ENCODE measurements around the gene LIFR. TPM values are rescaled to one million over a fixed set of nuclear protein-coding genes. Genes with fewer than 3 reads are reported as not detected.
"Not testable (repeated sequence)": the region's sequence is repeated elsewhere in the genome, so short reads cannot be mapped to it uniquely, and the experiment has no call there.

LIFR gene
- 24.1 and 28.2 TPM in 2 replicates for total RNA-seq (2012; rRNA removed)

GRCh38 chr5:38556599-38557307 is at the start of gene LIFR:
Gene LIFR, minus strand, starts transcription at chr5:38556646. Its CDS starts 25,999 bp downstream, at chr5:38530647.
- Histone ChIP-seq H3K36me3 (ENCODE audit: insufficient read depth, low read length) (no peaks in the 10 kb centered on the region), H3K4me2 (ENCODE audit: low read length) (peak within 1 kb of the TSS; percentile 99), H3K9me3 (replicated peaks; ENCODE audit: low read length) (no peaks in the 10 kb centered on the region), H3K27me3 (ENCODE audit: control insufficient read depth, insufficient read depth, low read length) (peaks cover 4% of the 10 kb centered on the region), H3K9ac (ENCODE audit: low read depth, low read length) (peak within 1 kb of the TSS; percentile 94), H3K4me3 (ENCODE audit: low read length) (peak within 1 kb of the TSS; percentile 97), H3K4me1 (ENCODE audit: control insufficient read depth, insufficient read depth, low read length) (peaks cover 14% of the 10 kb centered on the region)

- Histone ChIP-seq H3K4me2 (ENCODE audit: low read length) (no peak overlapping the region), H3K4me3 (ENCODE audit: low read length) (no peak overlapping the region), H3K9me3 (replicated peaks; ENCODE audit: low read length) (no peaks in the 10 kb centered on the region), H3K27me3 (ENCODE audit: control insufficient read depth, insufficient read depth, low read length) (peaks cover 3% of the 10 kb centered on the region), H3K4me1 (ENCODE audit: control insufficient read depth, insufficient read depth, low read length) (peaks cover 43% of the 10 kb centered on the region), H3K36me3 (ENCODE audit: insufficient read depth, low read length) (no peaks in the 10 kb centered on the region), H3K9ac (ENCODE audit: low read depth, low read length) (no peak overlapping the region)
These were observed 49.2 kb upstream of the LIFR start for GRCh38 chr5:38605610-38606009.

GRCh38 chr5:38603691-38604090 is 47.2 kb upstream of the LIFR start:
- Histone ChIP-seq H3K36me3 (ENCODE audit: insufficient read depth, low read length) (no peaks in the 10 kb centered on the region), H3K4me2 (ENCODE audit: low read length) (no peak overlapping the region), H3K4me1 (ENCODE audit: control insufficient read depth, insufficient read depth, low read length) (peaks cover 56% of the 10 kb centered on the region), H3K27me3 (ENCODE audit: control insufficient read depth, insufficient read depth, low read length) (no peaks in the 10 kb centered on the region), H3K9me3 (replicated peaks; ENCODE audit: low read length) (no peaks in the 10 kb centered on the region), H3K9ac (ENCODE audit: low read depth, low read length) (no peak overlapping the region), H3K4me3 (ENCODE audit: low read length) (no peak overlapping the region)

GRCh38 chr5:38602641-38603040 is 46.2 kb upstream of the LIFR start:
- Histone ChIP-seq H3K27me3 (ENCODE audit: control insufficient read depth, insufficient read depth, low read length) (no peaks in the 10 kb centered on the region), H3K9ac (ENCODE audit: low read depth, low read length) (no peak overlapping the region), H3K4me2 (ENCODE audit: low read length) (no peak overlapping the region), H3K36me3 (ENCODE audit: insufficient read depth, low read length) (no peaks in the 10 kb centered on the region), H3K9me3 (replicated peaks; ENCODE audit: low read length) (no peaks in the 10 kb centered on the region), H3K4me3 (ENCODE audit: low read length) (no peak overlapping the region), H3K4me1 (ENCODE audit: control insufficient read depth, insufficient read depth, low read length) (peaks cover 52% of the 10 kb centered on the region)

GRCh38 chr5:38601863-38602298 is 45.4 kb upstream of the LIFR start:
- no peaks in the 10 kb centered on the region for H3K9me3 ChIP-seq (replicated peaks; ENCODE audit: low read length)
- peaks cover 46% of the 10 kb centered on the region for H3K4me1 ChIP-seq (ENCODE audit: control insufficient read depth, insufficient read depth, low read length)
- peak overlapping the region; percentile 5 for H3K4me2 ChIP-seq (ENCODE audit: low read length)
- H3K9ac ChIP-seq (ENCODE audit: low read depth, low read length), result no peak overlapping the region
- H3K36me3 ChIP-seq (ENCODE audit: insufficient read depth, low read length), result no peaks in the 10 kb centered on the region
- H3K4me3 ChIP-seq (ENCODE audit: low read length), result no peak overlapping the region
- peaks cover 3% of the 10 kb centered on the region for H3K27me3 ChIP-seq (ENCODE audit: control insufficient read depth, insufficient read depth, low read length)

GRCh38 chr5:38601133-38601862 is 44.9 kb upstream of the LIFR start:
- Histone ChIP-seq H3K36me3 (ENCODE audit: insufficient read depth, low read length) (no peaks in the 10 kb centered on the region), H3K9me3 (replicated peaks; ENCODE audit: low read length) (no peaks in the 10 kb centered on the region), H3K4me3 (ENCODE audit: low read length) (no peak overlapping the region), H3K4me2 (ENCODE audit: low read length) (peak overlapping the region; percentile 5), H3K4me1 (ENCODE audit: control insufficient read depth, insufficient read depth, low read length) (peaks cover 44% of the 10 kb centered on the region), H3K27me3 (ENCODE audit: control insufficient read depth, insufficient read depth, low read length) (peaks cover 3% of the 10 kb centered on the region), H3K9ac (ENCODE audit: low read depth, low read length) (no peak overlapping the region)

- peaks cover 44% of the 10 kb centered on the region for H3K4me1 ChIP-seq (ENCODE audit: control insufficient read depth, insufficient read depth, low read length)
- H3K9me3 ChIP-seq (replicated peaks; ENCODE audit: low read length), result no peaks in the 10 kb centered on the region
- H3K4me2 ChIP-seq (ENCODE audit: low read length), result no peak overlapping the region
- no peak overlapping the region for H3K9ac ChIP-seq (ENCODE audit: low read depth, low read length)
- H3K27me3 ChIP-seq (ENCODE audit: control insufficient read depth, insufficient read depth, low read length), result peaks cover 3% of the 10 kb centered on the region
- H3K36me3 ChIP-seq (ENCODE audit: insufficient read depth, low read length), result no peaks in the 10 kb centered on the region
- no peak overlapping the region for H3K4me3 ChIP-seq (ENCODE audit: low read length)
These were observed 44.0 kb upstream of the LIFR start for GRCh38 chr5:38600329-38601045.

- not testable (repeated sequence) for H3K4me2 ChIP-seq (ENCODE audit: low read length); H3K36me3 ChIP-seq (ENCODE audit: insufficient read depth, low read length); H3K4me3 ChIP-seq (ENCODE audit: low read length); H3K27me3 ChIP-seq (ENCODE audit: control insufficient read depth, insufficient read depth, low read length); H3K9ac ChIP-seq (ENCODE audit: low read depth, low read length); H3K9me3 ChIP-seq (replicated peaks; ENCODE audit: low read length)
- H3K4me1 ChIP-seq (ENCODE audit: control insufficient read depth, insufficient read depth, low read length), result peaks cover 44% of the 10 kb centered on the region
These were observed 43.3 kb upstream of the LIFR start for GRCh38 chr5:38599751-38600150.

- no peaks in the 10 kb centered on the region for H3K36me3 ChIP-seq (ENCODE audit: insufficient read depth, low read length)
- H3K4me3 ChIP-seq (ENCODE audit: low read length), result no peak overlapping the region
- H3K9ac ChIP-seq (ENCODE audit: low read depth, low read length), result no peak overlapping the region
- peaks cover 43% of the 10 kb centered on the region for H3K4me1 ChIP-seq (ENCODE audit: control insufficient read depth, insufficient read depth, low read length)
- no peaks in the 10 kb centered on the region for H3K9me3 ChIP-seq (replicated peaks; ENCODE audit: low read length)
- H3K27me3 ChIP-seq (ENCODE audit: control insufficient read depth, insufficient read depth, low read length), result peaks cover 8% of the 10 kb centered on the region
- peak overlapping the region; percentile 39 for H3K4me2 ChIP-seq (ENCODE audit: low read length)
These were observed 42.7 kb upstream of the LIFR start for GRCh38 chr5:38598994-38599617.

GRCh38 chr5:38598296-38598993 is 42.0 kb upstream of the LIFR start:
- Histone ChIP-seq H3K36me3 (ENCODE audit: insufficient read depth, low read length) (no peaks in the 10 kb centered on the region), H3K4me1 (ENCODE audit: control insufficient read depth, insufficient read depth, low read length) (peaks cover 37% of the 10 kb centered on the region), H3K9ac (ENCODE audit: low read depth, low read length) (no peak overlapping the region), H3K4me3 (ENCODE audit: low read length) (no peak overlapping the region), H3K9me3 (replicated peaks; ENCODE audit: low read length) (no peaks in the 10 kb centered on the region), H3K4me2 (ENCODE audit: low read length) (peak overlapping the region; percentile 39), H3K27me3 (ENCODE audit: control insufficient read depth, insufficient read depth, low read length) (peaks cover 13% of the 10 kb centered on the region)

GRCh38 chr5:38596981-38597380 is 40.5 kb upstream of the LIFR start:
- no peak overlapping the region for H3K9ac ChIP-seq (ENCODE audit: low read depth, low read length)
- no peak overlapping the region for H3K4me3 ChIP-seq (ENCODE audit: low read length)
- no peaks in the 10 kb centered on the region for H3K36me3 ChIP-seq (ENCODE audit: insufficient read depth, low read length)
- no peak overlapping the region for H3K4me2 ChIP-seq (ENCODE audit: low read length)
- H3K9me3 ChIP-seq (replicated peaks; ENCODE audit: low read length), result no peaks in the 10 kb centered on the region
- H3K27me3 ChIP-seq (ENCODE audit: control insufficient read depth, insufficient read depth, low read length), result peaks cover 13% of the 10 kb centered on the region
- H3K4me1 ChIP-seq (ENCODE audit: control insufficient read depth, insufficient read depth, low read length), result peaks cover 32% of the 10 kb centered on the region

Measured in skeletal muscle satellite cell (primary cell).